NCI-H2107 treated with DMSO at 0.1 percent for 48 hours (cell line): ENCODE results near the gene RUNX3.

ENCODE experiments used
- DNase-seq: peaks from one replicate; lab custom pipeline; 2025; ENCODE audit not compliant: unreplicated experiment; lab: John Stamatoyannopoulos, UW

Gene RUNX3

GRCh38 chr1:24931146-24931467, 1.0 kb upstream of the RUNX3 start:
- no peak for DNase-seq

- DNase-seq: no peak
These were observed 447 bp downstream of the RUNX3 start for GRCh38 chr1:24929398-24930259.

DNA sequence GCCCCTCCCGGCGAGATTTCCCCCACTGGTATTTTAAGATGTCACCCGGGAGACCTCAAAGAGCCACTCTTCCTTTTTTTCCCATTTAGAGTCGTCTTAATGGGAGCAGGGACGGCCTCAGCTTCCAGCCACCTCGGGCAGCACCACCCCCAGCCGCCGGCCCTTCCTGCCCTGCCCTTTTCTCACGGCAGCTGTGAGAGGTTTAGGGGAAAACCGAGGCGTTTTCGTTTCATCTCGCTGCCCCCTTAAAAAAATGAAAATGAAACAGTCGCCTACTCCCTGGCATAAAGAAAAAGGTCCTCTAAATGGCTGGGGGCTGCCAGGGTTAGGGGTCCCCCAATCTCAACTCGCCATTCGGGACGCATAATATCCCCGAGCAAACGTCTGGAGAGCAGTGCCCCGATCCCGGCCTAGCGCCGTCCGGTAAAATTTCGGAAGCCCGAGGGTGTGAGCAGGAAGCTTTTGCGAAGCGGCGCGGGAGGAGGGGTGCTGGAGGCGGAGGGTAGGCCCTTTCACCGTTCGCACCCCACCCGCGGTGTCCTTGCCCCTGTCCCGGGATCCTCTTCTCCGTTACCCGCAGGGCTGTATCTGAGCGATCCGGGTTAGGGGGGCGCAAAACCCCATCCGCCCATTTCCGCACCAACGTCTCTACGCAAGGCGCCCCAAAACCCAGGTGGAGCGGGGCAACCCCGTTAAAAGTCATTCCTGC, 1.2 kb downstream of the RUNX3 start:
- no peak for DNase-seq

GRCh38 chr1:24927988-24928688, 1.9 kb downstream of the RUNX3 start:
- DNase-seq: no peak

DNA sequence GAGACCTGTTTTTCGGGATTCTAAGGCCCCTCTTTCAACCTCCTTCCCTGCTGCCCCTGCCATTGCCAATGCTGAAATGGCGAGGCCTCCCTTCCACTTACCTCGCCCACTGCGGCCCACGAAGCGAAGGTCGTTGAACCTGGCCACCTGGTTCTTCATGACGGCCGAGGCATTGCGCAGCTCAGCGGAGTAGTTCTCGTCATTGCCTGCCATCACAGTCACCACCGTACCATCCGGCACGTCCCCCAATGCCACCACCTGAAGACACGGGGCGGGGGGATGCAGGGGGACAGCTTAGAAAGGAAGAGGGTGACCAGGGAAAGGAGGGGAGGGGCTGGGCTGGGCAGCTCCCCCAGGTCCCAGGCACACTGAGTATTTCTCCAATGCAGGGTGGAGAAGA, 2.6 kb downstream of the RUNX3 start:
- DNase-seq: no peak

- DNase-seq: no peak
These were observed 3.4 kb downstream of the RUNX3 start for GRCh38 chr1:24926563-24927249.

DNA sequence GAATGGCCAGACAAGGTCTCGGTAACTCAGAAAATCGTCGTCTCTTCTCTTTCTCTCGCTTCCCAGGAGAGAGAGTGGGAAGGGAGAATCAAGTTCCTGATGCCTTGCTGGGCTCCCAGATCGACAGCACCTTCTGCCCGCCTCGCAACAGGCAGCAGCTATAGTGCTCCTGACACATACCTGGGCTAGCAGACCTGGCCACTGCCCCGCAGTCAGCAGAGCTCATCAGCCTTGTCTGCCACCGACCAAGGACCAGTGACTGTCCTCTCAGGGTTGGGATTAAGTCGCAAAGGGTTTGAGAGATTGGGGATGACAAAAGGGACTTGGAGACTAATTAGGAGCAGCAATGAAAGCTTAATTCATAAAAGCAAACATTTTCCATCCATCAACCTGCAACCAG, 4.1 kb downstream of the RUNX3 start:
- no peak for DNase-seq

GRCh38 chr1:24925082-24925779, 4.8 kb downstream of the RUNX3 start:
- no peak for DNase-seq

- no peak for DNase-seq
These were observed 6.5 kb downstream of the RUNX3 start for GRCh38 chr1:24923485-24924113.

DNA sequence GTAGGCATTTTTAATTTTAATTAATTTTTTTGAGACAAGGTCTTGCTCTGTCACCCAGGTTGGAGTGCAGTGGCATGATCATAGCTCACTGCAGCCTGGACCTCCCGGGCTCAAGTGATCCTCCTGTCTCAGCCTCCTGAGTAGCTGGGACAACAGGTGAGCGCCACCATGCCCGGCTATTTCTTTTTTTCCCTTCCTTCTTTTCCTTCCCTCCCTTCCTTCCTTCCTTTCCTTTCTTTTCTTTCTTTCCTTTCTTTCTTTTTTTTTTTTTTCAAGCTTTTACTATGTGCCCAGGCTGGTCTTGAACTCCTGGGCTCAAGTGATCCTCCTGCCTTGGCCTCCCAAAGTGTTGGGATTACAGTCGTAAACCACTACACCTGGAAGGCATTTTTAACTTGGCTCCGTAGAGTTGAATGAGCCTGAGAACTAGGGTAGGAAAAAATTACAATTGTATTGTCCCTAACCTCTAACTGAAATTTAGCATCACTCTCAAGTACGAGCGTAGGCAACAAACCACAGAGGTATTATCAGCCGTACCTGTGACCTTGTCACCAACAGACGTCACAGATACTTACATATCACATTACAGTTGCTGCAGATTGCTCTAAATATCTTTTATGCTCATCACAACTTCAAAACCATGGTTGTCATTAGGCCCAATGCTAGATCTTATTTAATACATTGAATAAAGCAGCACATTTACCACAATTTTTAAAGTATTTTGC, 8.0 kb downstream of the RUNX3 start:
- peak; percentile 11 for DNase-seq

- no peak for DNase-seq
These were observed 8.7 kb downstream of the RUNX3 start for GRCh38 chr1:24921412-24921811.

DNA sequence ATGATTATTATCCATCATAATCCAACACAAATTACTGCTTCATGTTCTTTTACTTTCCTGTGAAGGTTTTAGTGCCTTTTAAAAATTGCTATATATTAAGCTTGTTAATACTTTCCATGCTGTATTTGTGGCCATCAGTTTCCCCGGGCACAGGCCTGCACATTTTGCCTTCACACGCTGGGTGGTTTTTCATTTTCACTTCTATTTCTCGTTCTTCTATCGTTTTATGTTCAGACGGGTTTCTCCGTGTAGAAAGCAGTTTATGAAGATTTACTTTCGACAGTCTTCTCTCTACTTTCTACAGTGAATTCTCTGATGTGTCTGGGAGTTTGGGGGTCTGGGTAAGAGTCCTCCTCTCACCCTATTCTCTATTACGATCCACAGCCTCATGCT, 9.5 kb downstream of the RUNX3 start:
- no peak for DNase-seq

GRCh38 chr1:24919791-24920532, 10.1 kb downstream of the RUNX3 start:
- DNase-seq: no peak

- no peak for DNase-seq
These were observed 11.0 kb downstream of the RUNX3 start for GRCh38 chr1:24918995-24919605.

GRCh38 chr1:24918370-24918769, 11.7 kb downstream of the RUNX3 start:
- DNase-seq: no peak

GRCh38 chr1:24917327-24918074, 12.6 kb downstream of the RUNX3 start:
- no peak for DNase-seq

DNA sequence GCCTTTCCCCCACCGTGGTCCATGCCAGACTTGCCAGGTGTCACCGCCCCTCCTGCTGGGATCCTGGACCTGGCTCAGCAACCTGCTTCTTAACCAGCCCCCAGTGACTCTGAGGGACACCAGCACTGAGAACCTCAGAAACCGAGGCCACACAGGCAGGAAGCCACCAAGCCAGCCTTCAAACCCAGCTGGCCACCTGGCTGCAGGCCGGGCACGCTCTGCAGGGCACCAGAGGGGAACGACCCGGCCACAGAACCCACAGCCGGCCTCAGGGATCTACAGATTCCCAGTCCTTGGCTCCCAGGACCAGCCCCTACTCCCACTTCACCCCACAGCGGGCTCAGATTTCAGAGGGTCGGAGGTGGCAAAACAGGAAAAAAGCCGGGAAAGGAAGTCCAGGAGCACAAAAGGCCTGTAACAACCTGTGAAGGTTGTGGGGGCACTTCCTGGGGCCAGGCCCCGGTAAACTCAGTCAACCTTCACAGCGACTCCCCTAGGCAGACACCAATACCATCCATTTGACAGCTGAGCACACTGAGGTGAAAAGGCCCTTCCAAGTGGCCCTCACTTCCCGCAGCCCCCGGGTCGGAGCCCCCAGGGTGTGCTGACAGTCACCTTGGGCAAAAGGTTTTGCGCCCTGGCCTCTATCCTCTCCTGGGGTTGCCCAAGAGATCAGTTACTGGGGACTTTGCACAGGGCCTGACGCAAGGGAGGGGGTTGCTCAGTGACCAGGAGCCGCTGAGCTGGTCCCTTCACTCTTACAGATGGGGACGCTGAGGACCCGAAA, 14.1 kb downstream of the RUNX3 start:
- DNase-seq: no peak
